ENCODE results near the gene U2AF2.

U2AF2 gene

GRCh38 chr19:55654868-55655647 is at the start of gene U2AF2:
U2AF2 (plus strand) TSS chr19:55655035; CDS start chr19:55655105, 70 bp downstream.
- DNase-seq (ENCODE audit: low spot score) = peak; percentile 99

GRCh38 chr19:55605207-55605636 is 49.6 kb upstream of the U2AF2 start:
- DNase-seq (ENCODE audit: low spot score) = peak; percentile 99

GRCh38 chr19:55605637-55606470 is 49.0 kb upstream of the U2AF2 start, which contains the start of gene ZNF865:
ZNF865 (plus strand) TSS chr19:55605647; CDS start chr19:55613619, 7,972 bp downstream.
- DNase-seq (ENCODE audit: low spot score) = peak; percentile 85

GRCh38 chr19:55606471-55606787 is 48.4 kb upstream of the U2AF2 start:
- no peak for DNase-seq (ENCODE audit: low spot score)

- DNase-seq (ENCODE audit: low spot score) = no peak
Observed at GRCh38 chr19:55606817-55607216, 48.0 kb upstream of the U2AF2 start.

GRCh38 chr19:55609326-55609725 is 45.5 kb upstream of the U2AF2 start:
- no peak for DNase-seq (ENCODE audit: low spot score)

GRCh38 chr19:55611300-55611982 is 43.4 kb upstream of the U2AF2 start:
- no peak for DNase-seq (ENCODE audit: low spot score)

GRCh38 chr19:55611983-55612645 is 42.7 kb upstream of the U2AF2 start:
- DNase-seq (ENCODE audit: low spot score) = no peak

GRCh38 chr19:55613396-55613795 is 41.4 kb upstream of the U2AF2 start:
- no peak for DNase-seq (ENCODE audit: low spot score)

GRCh38 chr19:55613930-55614710 is 40.7 kb upstream of the U2AF2 start:
- no peak for DNase-seq (ENCODE audit: low spot score)

- DNase-seq (ENCODE audit: low spot score) = no peak
Observed at GRCh38 chr19:55614711-55615542, 39.9 kb upstream of the U2AF2 start.

- DNase-seq (ENCODE audit: low spot score) = no peak
Observed at GRCh38 chr19:55615543-55616394, 39.1 kb upstream of the U2AF2 start.

GRCh38 chr19:55616395-55616875 is 38.4 kb upstream of the U2AF2 start:
- no peak for DNase-seq (ENCODE audit: low spot score)

- DNase-seq (ENCODE audit: low spot score) = no peak
Observed at GRCh38 chr19:55617426-55617825, 37.4 kb upstream of the U2AF2 start.

- DNase-seq (ENCODE audit: low spot score) = no peak
Observed at GRCh38 chr19:55618426-55618825, 36.4 kb upstream of the U2AF2 start.

GRCh38 chr19:55619286-55619685 is 35.5 kb upstream of the U2AF2 start:
- DNase-seq (ENCODE audit: low spot score) = peak; percentile 63

- no peak for DNase-seq (ENCODE audit: low spot score)
Observed at GRCh38 chr19:55620410-55621204, 34.2 kb upstream of the U2AF2 start.

GRCh38 chr19:55621205-55621672 is 33.6 kb upstream of the U2AF2 start:
- DNase-seq (ENCODE audit: low spot score) = no peak
